ENCODE data around the gene SOCS7.

Gene SOCS7

DNA sequence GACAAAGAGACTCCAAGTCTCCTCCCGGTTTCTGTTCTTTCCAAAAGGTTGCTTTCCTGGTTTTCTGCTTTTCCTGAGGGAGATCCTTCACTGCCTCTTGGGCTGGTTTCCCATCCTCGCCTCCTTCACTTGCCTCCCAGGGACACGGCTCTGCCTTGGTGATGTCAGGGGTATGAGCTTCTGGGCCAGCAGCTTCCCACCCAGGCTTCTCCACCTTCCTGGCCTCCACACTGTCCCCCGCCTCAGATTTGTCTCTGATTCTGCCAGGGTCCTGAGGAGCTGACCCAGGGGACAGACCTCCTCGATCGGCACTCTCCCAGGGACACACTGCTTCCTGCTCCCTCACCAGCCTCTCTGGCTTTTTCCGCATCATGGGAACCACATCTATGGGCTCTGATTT is 22.4 kb upstream of the SOCS7 start:
- TF ChIP-seq CTCF (IDR thresholded peaks at IDR 0.05; ENCODE audit: low read depth, low read length, missing control alignments): no peak
- no peak for DNase-seq (ENCODE audit: low read depth)

DNA sequence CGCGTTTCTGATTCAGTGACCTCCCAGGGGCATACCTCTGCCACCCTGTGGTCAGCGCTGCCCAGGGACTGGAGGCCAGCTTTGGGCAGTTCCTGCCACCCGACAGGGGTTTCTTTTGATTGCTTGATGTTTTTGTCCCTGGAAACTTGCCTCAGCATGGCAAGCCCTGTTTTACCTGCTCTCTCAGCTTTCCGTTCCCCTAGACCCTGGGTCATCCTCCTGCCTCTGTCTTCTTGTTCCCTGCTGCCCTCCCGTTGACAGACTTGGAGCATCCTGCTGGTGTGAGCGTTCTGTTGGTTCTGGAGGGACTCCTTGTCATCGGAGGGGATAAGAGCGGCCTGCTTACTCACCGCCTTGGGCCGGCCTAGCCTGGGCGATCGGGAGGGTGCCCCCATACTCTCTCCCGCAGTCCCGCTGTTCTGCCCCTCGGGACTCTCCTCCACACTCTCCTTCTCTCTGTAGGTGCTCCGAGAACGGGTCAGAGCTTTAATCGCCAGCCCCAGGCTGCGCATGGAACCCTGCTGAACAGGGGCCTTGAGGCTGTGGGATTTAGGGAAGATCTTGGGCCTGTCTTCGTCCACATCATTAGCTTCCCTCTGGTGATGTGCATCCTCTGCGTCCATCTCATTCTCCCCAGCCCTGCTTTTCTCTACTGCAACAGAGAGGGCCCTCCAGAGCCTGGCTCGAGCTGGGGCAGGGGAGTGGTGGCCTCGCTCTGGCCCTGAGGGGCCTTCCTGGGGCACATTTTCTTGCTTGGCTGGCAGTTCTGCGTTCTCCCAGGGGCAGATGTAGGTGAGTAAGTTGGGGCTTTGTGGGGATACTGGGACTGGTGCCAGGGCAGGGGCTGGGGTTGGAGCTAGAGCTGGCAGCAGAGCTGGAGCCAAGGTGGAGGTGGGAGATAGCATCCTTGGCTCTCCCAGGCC is 21.6 kb upstream of the SOCS7 start:
- TF ChIP-seq CTCF (IDR thresholded peaks at IDR 0.05; ENCODE audit: low read depth, low read length, missing control alignments): no peak
- no peak overlapping the region for H3K4me3 ChIP-seq (ENCODE audit: low read depth, low read length)
- no peak for DNase-seq (ENCODE audit: low read depth)

More for the DNA sequence above, 22.4 kb upstream of the SOCS7 start:
- no peak overlapping the region for H3K4me3 ChIP-seq (ENCODE audit: low read depth, low read length)

DNA sequence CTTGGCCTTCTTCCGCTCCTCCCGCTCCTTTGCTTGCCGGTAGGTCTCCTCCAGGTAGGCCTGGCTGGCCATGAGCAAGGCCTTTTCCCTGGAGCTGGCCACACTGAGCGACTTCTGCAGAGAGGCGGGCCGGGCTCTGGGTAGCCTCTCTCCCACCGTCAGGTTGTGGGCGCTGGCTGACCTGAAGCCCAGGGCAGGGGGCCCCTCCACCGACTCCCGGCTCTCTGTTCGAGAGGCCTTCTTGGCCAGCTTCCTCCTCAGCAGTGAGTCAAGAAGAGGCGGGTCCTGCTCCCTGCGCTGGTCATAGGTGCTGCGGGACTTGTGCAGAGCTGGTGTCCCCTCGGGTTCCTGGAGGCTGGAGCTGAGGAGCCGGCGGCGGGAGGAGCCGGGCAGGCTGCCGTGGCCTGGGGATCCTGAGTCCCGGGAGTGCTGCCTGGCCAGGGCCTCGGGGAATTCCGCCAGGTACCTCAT is 20.7 kb upstream of the SOCS7 start:
- DNase-seq (ENCODE audit: low read depth): no peak
- no peak overlapping the region for H3K4me3 ChIP-seq (ENCODE audit: low read depth, low read length)
- no peak for TF ChIP-seq CTCF (IDR thresholded peaks at IDR 0.05; ENCODE audit: low read depth, low read length, missing control alignments)

GRCh38 chr17:38332735-38333134 is 18.9 kb upstream of the SOCS7 start:
- H3K4me3 ChIP-seq (ENCODE audit: low read depth, low read length): no peak overlapping the region
- no peak for TF ChIP-seq CTCF (IDR thresholded peaks at IDR 0.05; ENCODE audit: low read depth, low read length, missing control alignments)
- DNase-seq (ENCODE audit: low read depth): no peak

- DNase-seq (ENCODE audit: low read depth): no peak
- peak; percentile 80 for TF ChIP-seq CTCF (IDR thresholded peaks at IDR 0.05; ENCODE audit: low read depth, low read length, missing control alignments)
Observed at GRCh38 chr17:38333635-38334295, 17.9 kb upstream of the SOCS7 start.

GRCh38 chr17:38334480-38335364 is 16.9 kb upstream of the SOCS7 start:
- TF ChIP-seq CTCF (IDR thresholded peaks at IDR 0.05; ENCODE audit: low read depth, low read length, missing control alignments): no peak
- no peak overlapping the region for H3K4me3 ChIP-seq (ENCODE audit: low read depth, low read length)
- DNase-seq (ENCODE audit: low read depth): no peak

More at GRCh38 chr17:38333635-38334295, 17.9 kb upstream of the SOCS7 start:
- no peak overlapping the region for H3K4me3 ChIP-seq (ENCODE audit: low read depth, low read length)
